BE2C (cell line): ENCODE data around the gene GALK1.

ENCODE experiments used
- DNase-seq: peaks from one replicate; pipeline ENCODE4 v3.0.0-alpha.2; 2020
- H3K27me3 ChIP-seq: fragments of 250-450 bp; sonication (Bioruptor Pico); 2 replicates; pipeline ENCODE4 v1.5.1; 2020; ENCODE audit warnings: mild to moderate bottlenecking
- H3K36me3 ChIP-seq: fragments of 250-450 bp; sonication (Bioruptor Pico); 2 replicates; pipeline ENCODE4 v1.5.1; 2020; ENCODE audit warnings: mild to moderate bottlenecking
- H3K4me1 ChIP-seq: fragments of 250-450 bp; sonication (Bioruptor Pico); 2 replicates; pipeline ENCODE4 v1.5.1; 2020
- H3K4me3 ChIP-seq: 2 replicates; pipeline ENCODE4 v1.5.1; 2011; ENCODE audit warnings: low read depth, low read length
- H3K9me3 ChIP-seq: fragments of 250-450 bp; sonication (Bioruptor Pico); 2 replicates; pipeline ENCODE4 v1.5.1; 2020
- TF ChIP-seq, protein P1 (sequence below): IDR thresholded peaks from 2 replicates; pipeline ENCODE4 v1.5.1; 2012; ENCODE audit warnings: mild to moderate bottlenecking, low read depth, low read length

The GALK1 gene

GRCh38 chr17:75755205-75755901 lies 9.6 kb downstream of the GALK1 start:
- peak; percentile 75 for DNase-seq
- no peaks in the 10 kb centered on the region for H3K27me3 ChIP-seq
- no peaks in the 10 kb centered on the region for H3K9me3 ChIP-seq
- no peaks in the 10 kb centered on the region; the same call in 1 of the 2 replicates for H3K4me1 ChIP-seq
- H3K4me3 ChIP-seq: no peak overlapping the region
- H3K36me3 ChIP-seq: no peaks in the 10 kb centered on the region
- TF ChIP-seq, protein P1, sequence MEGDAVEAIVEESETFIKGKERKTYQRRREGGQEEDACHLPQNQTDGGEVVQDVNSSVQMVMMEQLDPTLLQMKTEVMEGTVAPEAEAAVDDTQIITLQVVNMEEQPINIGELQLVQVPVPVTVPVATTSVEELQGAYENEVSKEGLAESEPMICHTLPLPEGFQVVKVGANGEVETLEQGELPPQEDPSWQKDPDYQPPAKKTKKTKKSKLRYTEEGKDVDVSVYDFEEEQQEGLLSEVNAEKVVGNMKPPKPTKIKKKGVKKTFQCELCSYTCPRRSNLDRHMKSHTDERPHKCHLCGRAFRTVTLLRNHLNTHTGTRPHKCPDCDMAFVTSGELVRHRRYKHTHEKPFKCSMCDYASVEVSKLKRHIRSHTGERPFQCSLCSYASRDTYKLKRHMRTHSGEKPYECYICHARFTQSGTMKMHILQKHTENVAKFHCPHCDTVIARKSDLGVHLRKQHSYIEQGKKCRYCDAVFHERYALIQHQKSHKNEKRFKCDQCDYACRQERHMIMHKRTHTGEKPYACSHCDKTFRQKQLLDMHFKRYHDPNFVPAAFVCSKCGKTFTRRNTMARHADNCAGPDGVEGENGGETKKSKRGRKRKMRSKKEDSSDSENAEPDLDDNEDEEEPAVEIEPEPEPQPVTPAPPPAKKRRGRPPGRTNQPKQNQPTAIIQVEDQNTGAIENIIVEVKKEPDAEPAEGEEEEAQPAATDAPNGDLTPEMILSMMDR: no peak

DNA sequence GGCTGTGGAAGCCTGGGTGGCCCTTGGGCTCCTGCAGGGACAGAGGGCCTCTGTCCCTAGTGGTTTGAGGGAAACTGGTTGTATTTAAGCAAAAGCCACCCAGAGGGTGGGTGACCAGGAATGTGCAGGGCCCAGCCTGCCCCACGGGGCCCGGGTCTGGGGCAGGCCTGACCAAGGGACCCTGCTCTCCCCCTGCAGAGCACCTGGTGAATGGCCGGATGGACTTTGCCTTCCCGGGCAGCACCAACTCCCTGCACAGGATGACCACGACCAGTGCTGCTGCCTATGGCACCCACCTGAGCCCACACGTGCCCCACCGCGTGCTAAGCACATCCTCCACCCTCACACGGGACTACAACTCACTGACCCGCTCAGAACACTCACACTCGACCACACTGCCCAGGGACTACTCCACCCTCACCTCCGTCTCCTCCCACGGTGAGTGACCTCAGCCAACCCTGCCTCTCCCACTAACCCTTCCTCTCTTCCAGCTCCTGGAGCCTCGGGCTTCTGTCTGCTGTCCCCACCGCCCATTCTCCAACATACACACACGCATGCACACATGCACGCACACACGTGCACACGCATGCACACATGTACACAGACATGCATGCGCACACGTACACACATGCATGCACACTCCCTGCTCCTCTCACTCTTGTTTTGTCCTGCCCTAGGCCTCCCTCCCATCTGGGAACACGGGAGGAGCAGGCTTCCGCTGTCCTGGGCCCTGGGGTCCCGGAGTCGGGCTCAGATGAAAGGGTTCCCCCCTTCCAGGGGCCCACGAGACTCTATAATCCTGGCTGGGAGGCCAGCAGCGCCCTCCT lies 10.4 kb downstream of the GALK1 start:
- Histone ChIP-seq H3K27me3 (no peaks in the 10 kb centered on the region), H3K36me3 (no peaks in the 10 kb centered on the region), H3K4me3 (no peak overlapping the region), H3K4me1 (no peaks in the 10 kb centered on the region; the same call in 1 of the 2 replicates), H3K9me3 (no peaks in the 10 kb centered on the region)
- no peak for DNase-seq
- TF ChIP-seq, protein P1: no peak

DNA sequence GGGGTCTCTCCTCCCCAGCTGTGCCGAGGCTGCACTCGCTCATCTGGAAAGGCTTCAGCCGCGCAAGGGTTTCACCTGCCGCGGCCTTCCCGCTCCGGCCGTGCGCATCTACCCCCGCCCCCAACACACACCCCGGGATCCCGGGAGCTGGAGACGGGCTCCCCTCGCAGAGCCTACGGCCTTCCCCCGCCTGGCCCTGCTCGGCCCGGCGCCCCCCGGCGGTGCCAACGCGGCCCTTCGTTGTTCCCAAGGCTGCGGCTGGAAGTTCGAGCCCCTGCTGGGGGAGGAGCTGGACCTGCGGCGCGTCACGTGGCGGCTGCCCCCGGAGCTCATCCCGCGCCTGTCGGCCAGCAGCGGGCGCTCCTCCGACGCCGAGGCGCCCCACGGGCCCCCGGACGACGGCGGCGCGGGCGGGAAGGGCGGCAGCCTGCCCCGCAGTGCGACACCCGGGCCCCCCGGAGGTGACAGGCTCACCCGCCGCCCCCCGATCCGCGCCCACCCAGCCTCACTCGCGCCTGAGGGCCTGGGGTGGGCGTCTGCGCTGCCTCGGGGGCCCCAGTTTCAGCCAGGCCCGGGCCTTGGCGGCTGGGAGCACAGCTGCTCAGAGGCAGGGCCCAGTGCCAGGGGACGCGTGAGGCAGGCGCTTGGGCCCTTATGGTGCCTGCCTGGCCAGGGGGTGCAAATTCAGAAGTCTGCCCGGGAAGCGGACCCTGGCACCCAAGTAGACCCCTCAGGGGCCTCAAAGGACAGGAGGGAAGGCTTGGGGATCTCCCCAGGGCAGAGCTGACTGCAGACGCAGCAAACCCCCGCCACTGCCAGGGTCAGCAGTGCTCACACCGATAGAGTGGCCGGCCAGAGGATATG lies 11.2 kb downstream of the GALK1 start:
- DNase-seq: peak; percentile 83
- TF ChIP-seq, protein P1: peak; percentile 51
- no peaks in the 10 kb centered on the region for H3K27me3 ChIP-seq
- H3K4me3 ChIP-seq: peak overlapping the region; percentile 38
- H3K4me1 ChIP-seq: no peaks in the 10 kb centered on the region; the same call in 1 of the 2 replicates
- no peaks in the 10 kb centered on the region for H3K9me3 ChIP-seq
- no peaks in the 10 kb centered on the region for H3K36me3 ChIP-seq

GRCh38 chr17:75752802-75753513 lies 12.0 kb downstream of the GALK1 start:
- DNase-seq: no peak
- TF ChIP-seq, protein P1: 0 out of 2 replicates have a peak, but pooled peaks have one; percentile 7
- H3K4me1 ChIP-seq: no peaks in the 10 kb centered on the region; the same call in 1 of the 2 replicates
- H3K27me3 ChIP-seq: no peaks in the 10 kb centered on the region
- H3K4me3 ChIP-seq: peak overlapping the region; percentile 38
- H3K9me3 ChIP-seq: no peaks in the 10 kb centered on the region
- no peaks in the 10 kb centered on the region for H3K36me3 ChIP-seq

GRCh38 chr17:75752405-75752709 lies 12.6 kb downstream of the GALK1 start:
- Histone ChIP-seq H3K4me1 (no peaks in the 10 kb centered on the region; the same call in 1 of the 2 replicates), H3K36me3 (no peaks in the 10 kb centered on the region), H3K4me3 (no peak overlapping the region), H3K9me3 (no peaks in the 10 kb centered on the region), H3K27me3 (no peaks in the 10 kb centered on the region)
- DNase-seq: no peak
- TF ChIP-seq, protein P1: no peak
